OCI-LY1 (cell line): Measurements from ENCODE around the gene ZNF791.

ENCODE experiments used
- H2AFZ ChIP-seq: fragments of 200-600 bp; sonication (generic), shearing (Covaris generic); 2 replicates; pipeline ENCODE4 v1.6.0; 2014; ENCODE audit warnings: antibody characterized with exemption, mild to moderate bottlenecking, low read length
- H3F3A ChIP-seq: fragments of 200-600 bp; sonication (generic), shearing (Covaris generic); 2 replicates; pipeline ENCODE4 v1.6.0; 2014; ENCODE audit warnings: mild to moderate bottlenecking, antibody characterized with exemption, low read length, moderate library complexity; ENCODE audit not compliant: insufficient read depth
- H3K27ac ChIP-seq: fragments of 200-600 bp; sonication (generic); 2 replicates; pipeline ENCODE4 v1.5.1; 2014; ENCODE audit warnings: low read length, mixed run types, mild to moderate bottlenecking, low read depth; ENCODE audit not compliant: poor library complexity, severe bottlenecking
- H3K27me3 ChIP-seq: fragments of 200-600 bp; sonication (generic); 2 replicates; pipeline ENCODE4 v1.6.0; 2014; ENCODE audit warnings: antibody characterized with exemption, mild to moderate bottlenecking, low read length, moderate library complexity; ENCODE audit not compliant: insufficient read depth
- H3K36me3 ChIP-seq: fragments of 200-600 bp; sonication (generic); 2 replicates; pipeline ENCODE4 v1.6.1; 2014; ENCODE audit warnings: mild to moderate bottlenecking, antibody characterized with exemption, low read length, moderate library complexity, mixed read lengths; ENCODE audit not compliant: insufficient read depth
- H3K4me1 ChIP-seq: fragments of 200-600 bp; sonication (generic); 2 replicates; pipeline ENCODE4 v1.5.1; 2014; ENCODE audit warnings: mild to moderate bottlenecking, low read length, moderate library complexity; ENCODE audit not compliant: insufficient read depth, severe bottlenecking
- H3K4me2 ChIP-seq: fragments of 200-600 bp; sonication (generic), shearing (Covaris generic); 2 replicates; pipeline ENCODE4 v1.6.1; 2014; ENCODE audit warnings: low read length
- H3K4me3 ChIP-seq: fragments of 200-600 bp; sonication (generic); 2 replicates; pipeline ENCODE4 v1.5.1; 2014; ENCODE audit warnings: low read length, low read depth, mild to moderate bottlenecking, mixed read lengths; ENCODE audit not compliant: poor library complexity, severe bottlenecking
- H3K79me2 ChIP-seq: fragments of 200-600 bp; shearing (Covaris generic); 2 replicates; pipeline ENCODE4 v1.6.1; 2016; ENCODE audit warnings: mixed run types, low read length, mixed read lengths; ENCODE audit not compliant: insufficient read depth
- H3K9ac ChIP-seq: fragments of 200-600 bp; sonication (generic), shearing (Covaris generic); 2 replicates; pipeline ENCODE4 v1.6.1; 2014; ENCODE audit warnings: mild to moderate bottlenecking, low read length, mixed read lengths
- H3K9me2 ChIP-seq: fragments of 200-600 bp; sonication (generic), shearing (Covaris generic); 2 replicates; pipeline ENCODE4 v1.6.1; 2014; ENCODE audit warnings: low read depth, mild to moderate bottlenecking, low read length, mixed read lengths
- H3K9me3 ChIP-seq: fragments of 200-600 bp; shearing (Covaris generic); 2 replicates; pipeline ENCODE4 v1.6.1; 2014; ENCODE audit warnings: low read length, mixed read lengths
- H4K20me1 ChIP-seq: fragments of 200-600 bp; sonication (generic), shearing (Covaris generic); 2 replicates; pipeline ENCODE4 v1.6.0; 2016; ENCODE audit warnings: mild to moderate bottlenecking, low read length; ENCODE audit not compliant: insufficient read depth
- CTCF ChIP-seq: fragments of 200-600 bp; sonication (generic), shearing (Covaris generic); IDR thresholded peaks from 2 replicates; pipeline ENCODE4 v1.5.1; 2017; ENCODE audit warnings: mild to moderate bottlenecking, antibody characterized with exemption, low read length, moderate library complexity, mixed read lengths
- EZH2 ChIP-seq: fragments of 200-600 bp; sonication (generic), shearing (Covaris generic); IDR thresholded peaks from 2 replicates; pipeline ENCODE4 v1.8.0; 2017; ENCODE audit warnings: borderline replicate concordance, mixed run types, mild to moderate bottlenecking, antibody characterized with exemption, low read length, moderate library complexity, mixed read lengths

ZNF791 gene

GRCh38 chr19:12636631-12637030, 25.9 kb downstream of the ZNF791 start:
- H3K4me1 ChIP-seq, result peaks cover 8% of the 10 kb centered on the region
- H3K9me3 ChIP-seq, result no peaks in the 10 kb centered on the region
- no peaks in the 10 kb centered on the region for H3F3A ChIP-seq
- H3K4me2 ChIP-seq, result no peak overlapping the region
- no peaks in the 10 kb centered on the region for H3K9me2 ChIP-seq
- H3K27me3 ChIP-seq, result no peaks in the 10 kb centered on the region
- TF ChIP-seq CTCF (no peak), EZH2 (no peak)
- no peak overlapping the region for H3K4me3 ChIP-seq
- no peak overlapping the region for H3K9ac ChIP-seq
- peaks cover 8% of the 10 kb centered on the region for H3K36me3 ChIP-seq
- H4K20me1 ChIP-seq, result no peaks in the 10 kb centered on the region
- no peak overlapping the region for H2AFZ ChIP-seq
- no peak overlapping the region for H3K27ac ChIP-seq
- no peaks in the 10 kb centered on the region for H3K79me2 ChIP-seq

DNA sequence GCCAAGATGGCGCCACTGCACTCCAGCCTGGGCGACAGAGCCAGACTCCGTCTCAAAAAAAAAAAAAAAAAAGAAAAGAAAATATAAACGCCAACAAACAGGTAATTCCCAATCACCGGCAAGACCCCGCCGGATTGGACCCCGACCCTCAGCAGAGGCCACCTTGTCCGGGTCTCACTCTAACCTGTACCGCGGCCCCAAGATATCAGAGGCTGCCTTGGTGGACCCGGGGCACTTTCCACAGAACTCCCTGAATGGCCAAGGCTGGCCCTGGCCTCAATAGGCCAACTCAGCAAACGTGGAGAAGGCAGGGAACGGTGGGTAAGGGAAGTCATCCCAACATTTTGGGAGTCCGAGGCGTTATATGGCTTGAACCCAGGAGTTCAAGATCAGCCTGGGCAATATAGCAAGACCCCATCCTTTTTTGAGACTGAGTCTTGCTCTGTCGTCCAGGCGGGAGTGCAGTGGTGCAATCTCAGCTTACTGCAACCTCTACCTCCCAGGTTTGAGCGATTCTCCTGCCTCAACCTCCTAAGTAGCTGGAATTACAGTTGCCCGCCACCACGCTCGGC, 28.0 kb downstream of the ZNF791 start:
- no peak overlapping the region for H3K4me3 ChIP-seq
- TF ChIP-seq EZH2 (no peak), CTCF (no peak)
- H3K9me2 ChIP-seq, result no peaks in the 10 kb centered on the region
- peaks cover 8% of the 10 kb centered on the region for H3K4me1 ChIP-seq
- no peaks in the 10 kb centered on the region for H3K36me3 ChIP-seq
- no peaks in the 10 kb centered on the region for H3F3A ChIP-seq
- H4K20me1 ChIP-seq, result no peaks in the 10 kb centered on the region
- no peaks in the 10 kb centered on the region for H3K9me3 ChIP-seq
- no peak overlapping the region for H3K4me2 ChIP-seq
- no peaks in the 10 kb centered on the region for H3K27me3 ChIP-seq
- no peak overlapping the region for H3K27ac ChIP-seq
- H3K79me2 ChIP-seq, result no peaks in the 10 kb centered on the region
- no peak overlapping the region for H3K9ac ChIP-seq
- H2AFZ ChIP-seq, result no peak overlapping the region

- peak overlapping the region; percentile 54 for H3K4me2 ChIP-seq
- no peaks in the 10 kb centered on the region for H3K27me3 ChIP-seq
- peak overlapping the region; percentile 8; the same call in 1 of the 2 replicates for H3K9ac ChIP-seq
- no peaks in the 10 kb centered on the region for H3K79me2 ChIP-seq
- no peaks in the 10 kb centered on the region for H3K9me3 ChIP-seq
- H2AFZ ChIP-seq, result no peak overlapping the region
- no peak overlapping the region for H3K27ac ChIP-seq
- H3K9me2 ChIP-seq, result no peaks in the 10 kb centered on the region
- H3F3A ChIP-seq, result no peaks in the 10 kb centered on the region
- H3K36me3 ChIP-seq, result peaks cover 5% of the 10 kb centered on the region
- peaks cover 8% of the 10 kb centered on the region for H3K4me1 ChIP-seq
- H4K20me1 ChIP-seq, result no peaks in the 10 kb centered on the region
- TF ChIP-seq EZH2 (no peak), CTCF (peak; percentile 88)
- H3K4me3 ChIP-seq, result peak overlapping the region; percentile 33
Observed at GRCh38 chr19:12639901-12640613, 29.3 kb downstream of the ZNF791 start.
